ENCODE data around the gene ZFC3H1. TPM values are rescaled to one million over a fixed set of nuclear protein-coding genes. Genes with fewer than 3 reads are reported as not detected.
"Not testable (repeated sequence)": the region's sequence is repeated elsewhere in the genome, so short reads cannot be mapped to it uniquely, and the experiment has no call there.

ZFC3H1 gene
- total RNA-seq, 4 donors from 2014 or later, result 54.6 to 124 (median 85.5) TPM

GRCh38 chr12:71695782-71696181 lies 32.1 kb upstream of the ZFC3H1 start:
- no peak for DNase-seq (ENCODE audit: low spot score)
- no peak for ATAC-seq (ENCODE audit: low FRiP score)
- no peak for TF ChIP-seq CTCF (IDR thresholded peaks at IDR 0.05)

- TF ChIP-seq CTCF (IDR thresholded peaks at IDR 0.05), result no peak
- ATAC-seq (ENCODE audit: low FRiP score), result no peak
- no peak for DNase-seq (ENCODE audit: low spot score)
Measured at GRCh38 chr12:71694099-71694820, 30.6 kb upstream of the ZFC3H1 start.

GRCh38 chr12:71693651-71694050 lies 30.0 kb upstream of the ZFC3H1 start:
- not testable (repeated sequence) for ATAC-seq (ENCODE audit: low FRiP score); DNase-seq (ENCODE audit: low spot score)

GRCh38 chr12:71693126-71693525 lies 29.5 kb upstream of the ZFC3H1 start:
- no peak for ATAC-seq (ENCODE audit: low FRiP score)
- TF ChIP-seq CTCF (IDR thresholded peaks at IDR 0.05), result no peak
- DNase-seq (ENCODE audit: low spot score), result no peak

- TF ChIP-seq CTCF (IDR thresholded peaks at IDR 0.05), result no peak
- DNase-seq (ENCODE audit: low spot score), result no peak
- ATAC-seq (ENCODE audit: low FRiP score), result no peak
Measured at GRCh38 chr12:71691504-71692129, 28.0 kb upstream of the ZFC3H1 start.

- no peak for TF ChIP-seq CTCF (IDR thresholded peaks at IDR 0.05)
- no peak for ATAC-seq (ENCODE audit: low FRiP score)
- no peak for DNase-seq (ENCODE audit: low spot score)
Measured at GRCh38 chr12:71688961-71689570, 25.4 kb upstream of the ZFC3H1 start.

- not testable (repeated sequence) for DNase-seq (ENCODE audit: low spot score); ATAC-seq (ENCODE audit: low FRiP score)
Measured at GRCh38 chr12:71687172-71687571, 23.5 kb upstream of the ZFC3H1 start.

GRCh38 chr12:71686658-71687025 lies 23.0 kb upstream of the ZFC3H1 start:
- no peak for DNase-seq (ENCODE audit: low spot score)
- no peak for TF ChIP-seq CTCF (IDR thresholded peaks at IDR 0.05)
- ATAC-seq (ENCODE audit: low FRiP score), result no peak

Data from omental fat pad (tissue), 4 donors.